Liver (tissue), 9 donors: ENCODE measurements around the gene FCF1. TPM values are rescaled to one million over a fixed set of nuclear protein-coding genes. Genes with fewer than 3 reads are reported as not detected.

ENCODE experiments used
- DNase-seq: peaks from one replicate; pipeline ENCODE4 v3.0.0-alpha.2; 2017; ENCODE audit warnings: low spot score
- H3K27ac ChIP-seq, 2 donors: one replicate each; pipeline ENCODE4 v1.7.0; 2013; ENCODE audit warnings: inconsistent platforms in 2 of 2, low read length in 2 of 2, control low read depth in 1 of 2, low read depth in 1 of 2, mild to moderate bottlenecking in 1 of 2
- H3K27me3 ChIP-seq, 4 donors: one replicate each; pipeline versions ENCODE4 v1.6.1 to v1.7.0; 2013; ENCODE audit warnings: low read length in 3 of 4, inconsistent platforms in 1 of 4, mild to moderate bottlenecking in 1 of 4, moderate library complexity in 1 of 4; ENCODE audit not compliant: control insufficient read depth in 4 of 4, insufficient read depth in 4 of 4
- H3K36me3 ChIP-seq, 4 donors: one replicate each; pipeline versions ENCODE4 v1.6.1 to v1.7.0; 2013; ENCODE audit warnings: low read length in 3 of 4, mild to moderate bottlenecking in 3 of 4, low read depth in 1 of 4, moderate library complexity in 1 of 4; ENCODE audit not compliant: control insufficient read depth in 4 of 4, insufficient read depth in 3 of 4
- H3K4me1 ChIP-seq, 4 donors: one replicate each; pipeline versions ENCODE4 v1.6.1 to v1.7.0; 2013; ENCODE audit warnings: low read length in 3 of 4, mild to moderate bottlenecking in 3 of 4, moderate library complexity in 1 of 4; ENCODE audit not compliant: control insufficient read depth in 4 of 4, insufficient read depth in 4 of 4
- H3K4me3 ChIP-seq, 3 donors: one replicate each; pipeline versions ENCODE4 v1.6.1 to v1.7.0; 2013; ENCODE audit warnings: low read length in 3 of 3, control low read depth in 1 of 3, low read depth in 1 of 3, mild to moderate bottlenecking in 1 of 3
- H3K9ac ChIP-seq, 2 donors: one replicate each; pipeline ENCODE4 v1.7.0; 2013; ENCODE audit warnings: low read length in 2 of 2, mild to moderate bottlenecking in 2 of 2, moderate library complexity in 2 of 2, control low read depth in 1 of 2, low read depth in 1 of 2
- H3K9me3 ChIP-seq, 4 donors: one replicate each; pipeline versions ENCODE4 v1.6.1 to v1.7.0; 2013; ENCODE audit warnings: low read length in 3 of 4; ENCODE audit not compliant: control insufficient read depth in 4 of 4
- EGR1 ChIP-seq, 2 donors: IDR thresholded peaks; 2 replicates each; pipeline ENCODE4 v1.6.1; 2016 to 2018; ENCODE audit warnings: antibody characterized with exemption in 2 of 2, low read depth in 2 of 2
- FOXA1 ChIP-seq: IDR thresholded peaks from 2 replicates; pipeline ENCODE4 v1.6.1; 2016; ENCODE audit warnings: antibody characterized with exemption
- GABPA ChIP-seq, 2 donors: IDR thresholded peaks in 1 of 2; conservative IDR thresholded peaks in 1 of 2; 2 replicates each; pipeline ENCODE4 v1.6.1; 2016; ENCODE audit warnings: antibody characterized with exemption in 2 of 2, mild to moderate bottlenecking in 1 of 2, moderate library complexity in 1 of 2
- HNF4A ChIP-seq, 2 donors: conservative IDR thresholded peaks; 2 replicates each; pipeline ENCODE4 v1.6.1; 2016; ENCODE audit warnings: antibody characterized with exemption in 2 of 2, mild to moderate bottlenecking in 2 of 2
- NR2F2 ChIP-seq: IDR thresholded peaks from 2 replicates; pipeline ENCODE4 v1.6.1; 2016; ENCODE audit warnings: antibody characterized with exemption
- RAD21 ChIP-seq, 2 donors: IDR thresholded peaks; 2 replicates each; pipeline ENCODE4 v1.6.1; 2016; ENCODE audit warnings: antibody characterized with exemption in 2 of 2, mild to moderate bottlenecking in 2 of 2
- REST ChIP-seq: IDR thresholded peaks from 2 replicates; pipeline ENCODE4 v1.6.1; 2016; ENCODE audit warnings: antibody characterized with exemption, mild to moderate bottlenecking
- RXRA ChIP-seq, 2 donors: IDR thresholded peaks; 2 replicates each; pipeline ENCODE4 v1.6.1; 2017 to 2018; ENCODE audit warnings: antibody characterized with exemption in 2 of 2, mild to moderate bottlenecking in 1 of 2
- SP1 ChIP-seq: IDR thresholded peaks from 2 replicates; pipeline ENCODE4 v1.6.1; 2018; ENCODE audit warnings: antibody characterized with exemption, mild to moderate bottlenecking
- TAF1 ChIP-seq: conservative IDR thresholded peaks from 2 replicates; pipeline ENCODE4 v1.6.1; 2016; ENCODE audit warnings: antibody characterized with exemption, mild to moderate bottlenecking
- YY1 ChIP-seq: IDR thresholded peaks from 2 replicates; pipeline ENCODE4 v1.6.1; 2016; ENCODE audit warnings: antibody characterized with exemption, mild to moderate bottlenecking
- WGBS: extraction: QIAGEN DNeasy Blood & Tissue Kit; methylation state at CpG from one replicate; pipeline ENCODE4 v1.1.7; 2013; 5-methylcytosine and 5-hydroxymethylcytosine counted together
- polyA plus RNA-seq, 2 donors: library from polyadenylated mRNA; stranded (reverse) in 1 of 2; unstranded in 1 of 2; fragments of 200-250 nt in 1 of 2; fragments of >200 nt in 1 of 2; fragmentation: Nextera tagmentation in 1 of 2; extraction: Ambion mirVana in 1 of 2; gene quantifications; one replicate each; pipeline versions ENCODE4 v1.2.1 to v1.2.3, GENCODE V29; 2013 to 2015
- total RNA-seq, 2 donors: library from RNA; depleted of rRNA; stranded (reverse); fragments of >200 nt; gene quantifications; one replicate each; pipeline ENCODE4 v1.2.3, GENCODE V29; 2014
- TF ChIP-seq, protein P1 (sequence below): IDR thresholded peaks from 2 replicates; pipeline ENCODE4 v1.6.1; 2016; ENCODE audit warnings: antibody characterized with exemption
- TF ChIP-seq, protein P2 (sequence below): IDR thresholded peaks from 2 replicates; pipeline ENCODE4 v1.6.1; 2016; ENCODE audit warnings: antibody characterized with exemption
- donor health status: healthy.
- donor health status: healthy.
- donor health status: healthy.
- donor health status: healthy.
- donor health status: healthy.

The FCF1 gene
- total and polyA plus RNA-seq, 4 donors = 3.7 to 15.3 (median 13.6) TPM

DNA sequence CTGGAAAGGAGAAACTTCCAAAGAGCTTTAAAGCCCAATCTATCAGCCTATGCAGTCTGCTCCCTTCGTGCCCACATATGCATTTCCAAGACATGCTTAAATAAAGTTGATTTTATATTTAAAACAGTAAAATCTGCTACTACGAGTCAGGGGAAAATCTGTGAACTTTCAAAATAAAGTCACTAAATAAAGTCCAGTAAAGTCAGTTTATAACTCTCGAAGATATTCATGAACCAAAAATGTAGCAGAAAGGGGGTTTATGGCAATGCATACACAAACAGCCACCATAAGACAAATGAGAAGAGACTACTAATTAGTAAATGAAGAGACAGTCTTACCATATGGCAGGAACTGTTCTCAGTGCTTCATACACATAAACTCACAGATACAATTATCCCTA, 19.8 kb upstream of the FCF1 start (continued):
- TF ChIP-seq REST (no peak), YY1 (no peak), SP1 (no peak), RAD21 (IDR thresholded peaks at IDR 0.05) (no peak), FOXA1 (no peak)

GRCh38 chr14:74695406-74695805, 17.5 kb upstream of the FCF1 start:
- H3K9ac ChIP-seq = no peak overlapping the region
- no peak overlapping the region for H3K27ac ChIP-seq
- H3K36me3 ChIP-seq = peaks cover 0 to 8% (median 6%) of the 10 kb centered on the region in 4 donors
- TF ChIP-seq SP1 = no peak
- TF ChIP-seq YY1 = no peak
- TF ChIP-seq FOXA1 = no peak
- no peak for TF ChIP-seq RXRA (IDR thresholded peaks at IDR 0.05)
- no peak for TF ChIP-seq RAD21 (IDR thresholded peaks at IDR 0.05)
- TF ChIP-seq HNF4A (conservative IDR thresholded peaks at IDR 0.05) = no peak
- TF ChIP-seq, protein P1, sequence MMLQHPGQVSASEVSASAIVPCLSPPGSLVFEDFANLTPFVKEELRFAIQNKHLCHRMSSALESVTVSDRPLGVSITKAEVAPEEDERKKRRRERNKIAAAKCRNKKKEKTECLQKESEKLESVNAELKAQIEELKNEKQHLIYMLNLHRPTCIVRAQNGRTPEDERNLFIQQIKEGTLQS = no peak
- TF ChIP-seq GABPA (IDR thresholded peaks at IDR 0.05 in 1 of 2, conservative IDR thresholded peaks at IDR 0.05 in 1 of 2) = no peak
- TF ChIP-seq TAF1 = no peak
- no peak for TF ChIP-seq REST
- TF ChIP-seq NR2F2 = no peak
- TF ChIP-seq, protein P2, sequence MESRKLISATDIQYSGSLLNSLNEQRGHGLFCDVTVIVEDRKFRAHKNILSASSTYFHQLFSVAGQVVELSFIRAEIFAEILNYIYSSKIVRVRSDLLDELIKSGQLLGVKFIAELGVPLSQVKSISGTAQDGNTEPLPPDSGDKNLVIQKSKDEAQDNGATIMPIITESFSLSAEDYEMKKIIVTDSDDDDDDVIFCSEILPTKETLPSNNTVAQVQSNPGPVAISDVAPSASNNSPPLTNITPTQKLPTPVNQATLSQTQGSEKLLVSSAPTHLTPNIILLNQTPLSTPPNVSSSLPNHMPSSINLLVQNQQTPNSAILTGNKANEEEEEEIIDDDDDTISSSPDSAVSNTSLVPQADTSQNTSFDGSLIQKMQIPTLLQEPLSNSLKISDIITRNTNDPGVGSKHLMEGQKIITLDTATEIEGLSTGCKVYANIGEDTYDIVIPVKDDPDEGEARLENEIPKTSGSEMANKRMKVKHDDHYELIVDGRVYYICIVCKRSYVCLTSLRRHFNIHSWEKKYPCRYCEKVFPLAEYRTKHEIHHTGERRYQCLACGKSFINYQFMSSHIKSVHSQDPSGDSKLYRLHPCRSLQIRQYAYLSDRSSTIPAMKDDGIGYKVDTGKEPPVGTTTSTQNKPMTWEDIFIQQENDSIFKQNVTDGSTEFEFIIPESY = no peak
- TF ChIP-seq EGR1 (IDR thresholded peaks at IDR 0.05; ENCODE audit: low read depth in 2 of 2) = no peak
- H3K4me3 ChIP-seq = no peak overlapping the region
- no peaks in the 10 kb centered on the region for H3K9me3 ChIP-seq
- WGBS = 97% methylated on average over 4 of the region's 4 CpGs
- H3K4me1 ChIP-seq = no peaks in the 10 kb centered on the region
- no peaks in the 10 kb centered on the region for H3K27me3 ChIP-seq
- no peak for DNase-seq
